B cell (primary cell): ENCODE results near the gene GGT6. TPM values are rescaled to one million over a fixed set of nuclear protein-coding genes. Genes with fewer than 3 reads are reported as not detected.

Source experiments
- ATAC-seq: fragments of 200-7000 bp; cut with Tn5 transposase; one replicate; pipeline ENCODE4 v1.10.0; 2021; ENCODE audit warnings: low read depth, mild to moderate bottlenecking, moderate number of reproducible peaks, moderate library complexity
- CTCF ChIA-PET: fragments of 350-600 bp; sonication (Branson Sonifier 250); formaldehyde crosslinking; loops from one replicate; lab custom pipeline; 2021; ENCODE audit warnings: antibody characterized with exemption, inconsistent platforms; lab: Charles Lee
- POLR2A ChIA-PET: fragments of 350-600 bp; sonication (Branson Sonifier 250); formaldehyde crosslinking; loops from one replicate; lab custom pipeline; 2021; ENCODE audit warnings: antibody characterized with exemption; lab: Charles Lee
- DNase-seq: peaks from one replicate; pipeline ENCODE4 v3.0.0; 2013
- H2AFZ ChIP-seq: 2 replicates; pipeline ENCODE4 v1.6.1; 2012; ENCODE audit warnings: mild to moderate bottlenecking, low read depth, low read length; ENCODE audit not compliant: insufficient read depth, poor library complexity, severe bottlenecking
- H3K27ac ChIP-seq, 2 donors: 1 replicate in 1 of 2; 2 replicates in 1 of 2; pipeline ENCODE4 v1.5.1; 2012 to 2013; ENCODE audit warnings: low read length in 2 of 2, mild to moderate bottlenecking in 2 of 2, moderate library complexity in 1 of 2
- H3K27me3 ChIP-seq, 4 experiments: fragments of 200-600 bp in 1 of 4; sonication (generic) in 1 of 4; replicated peaks in 1 of 4; 1 replicate in 2 of 4; 2 replicates in 2 of 4; pipeline versions ENCODE4 v1.6.1 to v1.7.0; 2013 to 2016; ENCODE audit warnings: low read length in 3 of 4, mild to moderate bottlenecking in 2 of 4, mixed read lengths in 1 of 4, moderate library complexity in 1 of 4; ENCODE audit not compliant: insufficient read depth in 4 of 4, control insufficient read depth in 3 of 4; ENCODE audit errors: control extremely low read depth in 1 of 4
- H3K36me3 ChIP-seq, 2 experiments: replicated peaks in 1 of 2; 1 replicate in 1 of 2; 2 replicates in 1 of 2; pipeline versions ENCODE4 v1.6.1 to v1.7.1; 2013; ENCODE audit warnings: low read length in 1 of 2; ENCODE audit not compliant: insufficient read depth in 2 of 2, control insufficient read depth in 1 of 2; ENCODE audit errors: control extremely low read depth in 1 of 2, extremely low read depth in 1 of 2
- H3K4me1 ChIP-seq, 2 donors: fragments of 200-600 bp in 1 of 2; sonication (generic) in 1 of 2; 1 replicate in 1 of 2; 2 replicates in 1 of 2; pipeline versions ENCODE4 v1.5.1 to v1.6.1; 2013 to 2017; ENCODE audit warnings: low read length in 2 of 2; ENCODE audit not compliant: control insufficient read depth in 2 of 2, insufficient read depth in 2 of 2
- H3K4me2 ChIP-seq: replicated peaks from 2 replicates; pipeline ENCODE3; 2012; ENCODE audit warnings: mild to moderate bottlenecking, low read depth, low read length; ENCODE audit not compliant: poor library complexity, severe bottlenecking
- H3K4me3 ChIP-seq, 5 experiments: fragments of 200-600 bp in 1 of 5; sonication (generic) in 1 of 5; 1 replicate in 3 of 5; 2 replicates in 2 of 5; pipeline versions ENCODE4 v1.5.1 to v1.7.0; 2011 to 2016; ENCODE audit warnings: low read length in 4 of 5, mild to moderate bottlenecking in 4 of 5, low read depth in 2 of 5, control low read depth in 1 of 5, moderate library complexity in 1 of 5; ENCODE audit not compliant: insufficient read depth in 1 of 5; ENCODE audit errors: control extremely low read depth in 1 of 5, extremely low read depth in 1 of 5
- H3K79me2 ChIP-seq: fragments of 200-600 bp; sonication (generic); one replicate; pipeline ENCODE4 v1.6.0; 2016; ENCODE audit warnings: low read length; ENCODE audit not compliant: control insufficient read depth, insufficient read depth
- H3K9ac ChIP-seq: fragments of 200-600 bp; sonication (generic); 2 replicates; pipeline ENCODE4 v1.6.1; 2017; ENCODE audit warnings: mild to moderate bottlenecking, low read length, moderate library complexity
- H3K9me3 ChIP-seq, 3 donors: one replicate each; pipeline versions ENCODE4 v1.6.1 to v1.7.1; 2013; ENCODE audit warnings: low read length in 2 of 3; ENCODE audit not compliant: control insufficient read depth in 2 of 3, insufficient read depth in 1 of 3; ENCODE audit errors: control extremely low read depth in 1 of 3
- H4K20me1 ChIP-seq: 2 replicates; pipeline ENCODE4 v1.6.0; 2012; ENCODE audit warnings: mild to moderate bottlenecking, low read length; ENCODE audit not compliant: insufficient read depth, control insufficient read depth, poor library complexity, severe bottlenecking
- H3K27ac Mint-ChIP-seq: one replicate; pipeline ENCODE4 v1.8.0; 2021; ENCODE audit warnings: mixed read lengths
- H3K27me3 Mint-ChIP-seq: one replicate; pipeline ENCODE4 v1.8.0; 2021; ENCODE audit warnings: mixed read lengths
- H3K4me1 Mint-ChIP-seq: one replicate; pipeline ENCODE4 v1.8.0; 2021; ENCODE audit warnings: mixed read lengths
- H3K4me3 Mint-ChIP-seq: one replicate; pipeline ENCODE4 v1.8.0; 2021; ENCODE audit warnings: mixed read lengths
- H3K9me3 Mint-ChIP-seq: one replicate; pipeline ENCODE4 v1.8.0; 2022; ENCODE audit warnings: mixed read lengths; ENCODE audit not compliant: insufficient read depth
- CTCF ChIP-seq: fragments of 200-600 bp; IDR thresholded peaks from one replicate; pipeline ENCODE4 v1.8.0; 2022; ENCODE audit warnings: antibody characterized with exemption, mild to moderate bottlenecking
- EZH2 ChIP-seq: IDR thresholded peaks from 2 replicates; pipeline ENCODE4 v1.6.1; 2012; ENCODE audit warnings: borderline replicate concordance, low read depth, mild to moderate bottlenecking, moderate library complexity, low read length; ENCODE audit not compliant: insufficient read depth, poor library complexity, severe bottlenecking
- WGBS: methylation state at CpG from one replicate; pipeline ENCODE4 v1.1.5; 2013; ENCODE audit warnings: missing lambda C conversion rate; ENCODE audit not compliant: insufficient coverage; 5-methylcytosine and 5-hydroxymethylcytosine counted together
- intact Hi-C: fragments of 100-400 bp; cut with micrococcal nuclease; formaldehyde crosslinking; loops from one replicate; pipeline ENCODE4 v1.10.0; 2022
- polyA plus RNA-seq: library from polyadenylated mRNA; depleted of rRNA; stranded (reverse); fragments of >200 nt; gene quantifications from 2 replicates; pipeline ENCODE4 v1.2.3, GENCODE V29; 2012
- total RNA-seq, 2 donors: library from RNA; stranded (reverse); fragments of 120-200 nt in 1 of 2; gene quantifications; 1 replicate in 1 of 2; 2 replicates in 1 of 2; pipeline versions ENCODE4 v1.2.3 to v1.2.4, GENCODE V29; 2013 to 2022

Gene GGT6
- total and polyA plus RNA-seq, 2 donors (not counting 1 experiment from before 2014, with no cell fraction given), result not detected

GRCh38 chr17:4554997-4555799, 5.2 kb downstream of the GGT6 start, which contains the start of gene MYBBP1A:
Gene MYBBP1A, minus strand, starts transcription at chr17:4555384. Its CDS starts 60 bp downstream, at chr17:4555324.
- Mint-ChIP-seq H3K27me3 (no peaks in the 10 kb centered on the region), H3K9me3 (no peaks in the 10 kb centered on the region), H3K27ac (peak within 1 kb of the TSS; percentile 96), H3K4me1 (peaks cover 23% of the 10 kb centered on the region), H3K4me3 (peak within 1 kb of the TSS; percentile 94)
- Histone ChIP-seq H4K20me1 (peaks cover 13% of the 10 kb centered on the region), H3K27ac (peak within 1 kb of the TSS; percentile 66 to 83), H3K9ac (peak within 1 kb of the TSS; percentile 78), H3K36me3 (peaks cover 0 to 26% of the 10 kb centered on the region in 2 experiments), H3K79me2 (peaks cover 22% of the 10 kb centered on the region), H2AFZ (peak within 1 kb of the TSS; percentile 89), H3K4me2 (peak within 1 kb of the TSS; percentile 94), H3K4me3 (peak within 1 kb of the TSS; percentile 74 to 90 (median 83)), H3K9me3 (no peaks in the 10 kb centered on the region), H3K27me3 (no peaks in the 10 kb centered on the region), H3K4me1 (peaks cover 19 to 21% of the 10 kb centered on the region in 2 donors)
- peak; percentile 96 for DNase-seq
- WGBS, result under 1% methylated on average over 69 of the region's 69 CpGs
- ChIA-PET POLR2A (interaction anchor here (0.8 kb wide), 1 partner anchor 11 kb away, joined by 5 read pairs; no protein-coding TSS in a partner anchor), CTCF (interaction anchor here (5.9 kb wide), 1 partner anchor 12 kb away, joined by 48 read pairs; no protein-coding TSS in a partner anchor)
- TF ChIP-seq EZH2 (no peak), CTCF (no peak)
- ATAC-seq, result peak; percentile 95
- intact Hi-C loops, result loop anchor here (1.0 kb wide), 2 partner anchors 10 to 412 kb away; partner anchors contain the start of genes CYB5D2 and ZZEF1
